Psoas muscle (tissue), 8 donors: Measurements from ENCODE around the gene XXYLT1. TPM values are rescaled to one million over a fixed set of nuclear protein-coding genes. Genes with fewer than 3 reads are reported as not detected.

ENCODE experiments used
- ATAC-seq, 4 donors: fragments of 200-7000 bp; cut with Tn5 transposase; one replicate each; pipeline ENCODE4 v1.9.1; 2020; ENCODE audit warnings: moderate library complexity in 3 of 4, mild to moderate bottlenecking in 2 of 4
- DNase-seq, 2 donors: peaks; one replicate each; pipeline ENCODE4 v3.0.0-alpha.2; 2020
- H3K27ac ChIP-seq: fragments of 200-600 bp; one replicate; pipeline ENCODE4 v1.8.0; 2022
- H3K27me3 ChIP-seq, 3 donors: fragments of 200-600 bp in 1 of 3; one replicate each; pipeline versions ENCODE4 v1.6.1 to v1.8.0; 2013 to 2022; ENCODE audit warnings: low read length in 2 of 3, mild to moderate bottlenecking in 2 of 3, moderate library complexity in 1 of 3; ENCODE audit not compliant: insufficient read depth in 3 of 3
- H3K36me3 ChIP-seq, 2 donors: fragments of 200-600 bp in 1 of 2; one replicate each; pipeline versions ENCODE4 v1.6.1 to v1.8.0; 2013 to 2022; ENCODE audit warnings: low read depth in 1 of 2, mild to moderate bottlenecking in 1 of 2, moderate library complexity in 1 of 2; ENCODE audit not compliant: insufficient read depth in 1 of 2
- H3K4me1 ChIP-seq: fragments of 200-600 bp; one replicate; pipeline ENCODE4 v1.8.0; 2022
- H3K4me3 ChIP-seq: fragments of 200-600 bp; one replicate; pipeline ENCODE4 v1.8.0; 2022; ENCODE audit warnings: mild to moderate bottlenecking
- H3K9me3 ChIP-seq: fragments of 200-600 bp; one replicate; pipeline ENCODE4 v1.8.0; 2022
- WGBS, 3 donors: extraction: QIAGEN DNeasy Blood & Tissue Kit; methylation state at CpG; one replicate each; pipeline versions ENCODE4 v1.1.6 to v1.1.7; 2013; 5-methylcytosine and 5-hydroxymethylcytosine counted together
- intact Hi-C, 2 donors: fragments of 100-400 bp; cut with DNase I; formaldehyde crosslinking; loops; one replicate each; pipeline versions ENCODE4 v1.11.0 to v1.14.2; 2022
- polyA plus RNA-seq, 3 donors: library from polyadenylated mRNA; stranded (reverse); fragments of 200-250 nt; gene quantifications; one replicate each; pipeline ENCODE4 v1.2.3, GENCODE V29; 2013
- total RNA-seq, 4 donors: library from RNA; stranded (reverse); fragmentation: NEBNext Ultra II Directional in 2 of 4; extraction: Animal tissue kit (Norgen Biotek cat#: 25700) in 2 of 4; gene quantifications; one replicate each; pipeline versions ENCODE4 v1.2.1 to v1.2.4, GENCODE V29; 2021 to 2023
- TF ChIP-seq, protein P1 (sequence below): fragments of 200-600 bp; IDR thresholded peaks from one replicate; pipeline ENCODE4 v1.8.0; 2022; ENCODE audit warnings: antibody characterized with exemption
- donor health status: healthy with polysubstance abuse.
- donor health status: DM: no; HTN: no; CAD: no; lungs with moderate emphysema.
- donor health status: Bipolar disorder and iron deficiency.
- donor health status: healthy.
- donor health status: DM: yes; HTN: yes; CAD: no.
- donor health status: DM: no; HTN: no; CAD: no.
- donor health status: DM: no; HTN: no; CAD: no.
- donor health status: DM: yes; HTN: yes; CAD: no.

The XXYLT1 gene
- total and polyA plus RNA-seq, 7 donors = 0.86 to 3.5 (median 1.8) TPM

- no peak overlapping the region for H3K27ac ChIP-seq
- intact Hi-C loops = loop anchor here (10.0 kb wide), 1 partner anchor 139 kb away; no protein-coding TSS in a partner anchor
- no peaks in the 10 kb centered on the region for H3K9me3 ChIP-seq
- no peaks in the 10 kb centered on the region for H3K4me1 ChIP-seq
- WGBS, 3 donors = 88 to 91% (median 89%) methylated on average over 24 of the region's 24 CpGs
- no peak for DNase-seq
- H3K4me3 ChIP-seq = no peak overlapping the region
- H3K27me3 ChIP-seq = no peaks in the 10 kb centered on the region
- ATAC-seq = no peak
- TF ChIP-seq, protein P1, sequence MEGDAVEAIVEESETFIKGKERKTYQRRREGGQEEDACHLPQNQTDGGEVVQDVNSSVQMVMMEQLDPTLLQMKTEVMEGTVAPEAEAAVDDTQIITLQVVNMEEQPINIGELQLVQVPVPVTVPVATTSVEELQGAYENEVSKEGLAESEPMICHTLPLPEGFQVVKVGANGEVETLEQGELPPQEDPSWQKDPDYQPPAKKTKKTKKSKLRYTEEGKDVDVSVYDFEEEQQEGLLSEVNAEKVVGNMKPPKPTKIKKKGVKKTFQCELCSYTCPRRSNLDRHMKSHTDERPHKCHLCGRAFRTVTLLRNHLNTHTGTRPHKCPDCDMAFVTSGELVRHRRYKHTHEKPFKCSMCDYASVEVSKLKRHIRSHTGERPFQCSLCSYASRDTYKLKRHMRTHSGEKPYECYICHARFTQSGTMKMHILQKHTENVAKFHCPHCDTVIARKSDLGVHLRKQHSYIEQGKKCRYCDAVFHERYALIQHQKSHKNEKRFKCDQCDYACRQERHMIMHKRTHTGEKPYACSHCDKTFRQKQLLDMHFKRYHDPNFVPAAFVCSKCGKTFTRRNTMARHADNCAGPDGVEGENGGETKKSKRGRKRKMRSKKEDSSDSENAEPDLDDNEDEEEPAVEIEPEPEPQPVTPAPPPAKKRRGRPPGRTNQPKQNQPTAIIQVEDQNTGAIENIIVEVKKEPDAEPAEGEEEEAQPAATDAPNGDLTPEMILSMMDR = no peak
- H3K36me3 ChIP-seq = no peaks in the 10 kb centered on the region
Observed at GRCh38 chr3:195115600-195116406, 155.2 kb downstream of the XXYLT1 start.

DNA sequence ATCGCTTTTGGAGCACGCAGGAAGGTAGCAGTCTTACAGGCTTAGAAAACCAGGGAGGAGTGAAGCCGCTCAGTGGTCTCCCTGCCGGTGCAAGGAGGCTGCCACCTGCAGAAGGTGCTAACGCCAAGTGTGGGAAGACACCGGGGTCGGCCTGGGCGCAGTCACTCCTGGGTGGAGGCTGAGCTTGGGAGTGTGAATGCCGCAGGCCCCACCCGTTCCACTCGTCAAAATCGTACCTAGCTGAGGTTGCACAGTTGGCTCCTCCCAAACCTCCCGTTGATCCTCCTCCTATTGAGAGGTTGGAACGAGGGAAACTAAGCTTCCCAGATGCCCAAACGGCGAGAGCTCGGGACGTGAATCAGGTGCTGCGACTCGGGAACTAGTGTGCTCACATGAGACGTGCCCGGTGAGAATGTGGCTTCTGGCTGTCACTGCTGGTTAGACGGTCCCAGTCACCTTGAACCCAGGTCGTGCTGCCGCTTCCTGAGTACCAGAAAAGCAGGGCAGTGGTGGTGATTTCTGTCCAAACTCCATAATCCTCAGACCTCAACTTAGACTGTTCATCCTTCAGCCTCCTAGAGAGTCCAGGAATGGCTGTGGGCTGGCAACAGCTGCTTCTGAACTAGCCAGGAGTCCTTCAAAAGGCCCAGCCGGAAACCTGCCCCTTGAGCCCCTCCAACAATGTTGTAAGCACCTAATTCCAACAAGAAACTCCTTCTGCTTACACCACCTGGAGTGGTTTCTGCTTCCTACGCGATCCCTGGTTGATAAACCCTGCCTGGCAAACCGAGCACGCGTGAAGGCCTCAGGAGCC is 156.0 kb downstream of the XXYLT1 start:
- Histone ChIP-seq H3K9me3 (no peaks in the 10 kb centered on the region), H3K4me1 (no peaks in the 10 kb centered on the region), H3K27me3 (no peaks in the 10 kb centered on the region), H3K36me3 (no peaks in the 10 kb centered on the region), H3K4me3 (no peak overlapping the region), H3K27ac (no peak overlapping the region)
- DNase-seq (no peak), ATAC-seq (no peak)
- TF ChIP-seq, protein P1 = no peak
- intact Hi-C loops = loop anchor here (10.0 kb wide), 1 partner anchor 140 kb away; no protein-coding TSS in a partner anchor
- WGBS, 3 donors = 92 to 94% (median 93%) methylated on average over 31 of the region's 31 CpGs

DNA sequence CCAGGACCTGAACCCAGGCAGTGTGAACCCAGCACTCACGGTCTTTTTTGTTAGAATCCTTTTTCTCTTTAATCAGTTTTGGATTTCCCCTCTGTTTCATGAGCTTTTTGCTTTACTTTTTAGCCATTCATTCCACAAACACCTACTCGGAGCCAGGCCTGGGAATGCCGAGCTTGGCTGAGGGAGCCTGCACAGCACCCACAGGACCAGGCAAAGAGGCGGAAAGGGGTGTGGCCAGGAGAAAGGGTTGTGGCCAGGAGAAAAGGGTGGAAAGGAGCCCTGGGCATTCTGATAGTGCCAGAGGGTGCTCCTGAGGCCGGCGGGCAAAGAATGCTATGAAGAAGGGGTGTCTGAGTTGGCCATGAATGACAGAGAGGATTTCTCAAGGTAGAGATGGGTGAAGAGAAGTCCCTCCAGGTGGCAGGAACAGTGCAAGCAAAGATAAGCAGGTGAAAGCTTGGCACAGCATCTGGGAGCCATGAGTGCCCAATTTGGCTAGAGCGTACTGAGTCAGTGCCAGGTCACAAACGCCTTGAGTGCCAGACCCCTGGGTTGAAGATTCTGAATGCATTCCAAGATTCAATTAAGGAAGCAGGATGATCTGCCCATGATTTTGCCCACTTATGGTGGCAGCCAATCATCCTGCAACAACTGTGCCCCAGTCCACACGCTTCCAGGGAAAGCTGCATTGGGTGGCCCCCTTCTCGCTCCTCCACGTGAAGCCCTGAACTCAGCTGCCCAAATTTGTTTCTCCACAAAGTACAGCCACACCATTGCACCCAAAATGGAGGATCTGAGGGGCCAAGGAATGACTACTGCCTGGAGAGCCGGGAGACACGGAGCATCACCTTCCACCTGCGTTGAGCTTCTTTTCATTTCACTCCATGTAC is 157.2 kb downstream of the XXYLT1 start:
- H3K4me3 ChIP-seq = no peak overlapping the region
- TF ChIP-seq, protein P1 = no peak
- no peak overlapping the region for H3K27ac ChIP-seq
- 78 to 88% (median 84%) methylated on average over 14 of the region's 14 CpGs for WGBS, 3 donors
- no peaks in the 10 kb centered on the region for H3K27me3 ChIP-seq
- no peaks in the 10 kb centered on the region for H3K4me1 ChIP-seq
- no peaks in the 10 kb centered on the region for H3K9me3 ChIP-seq
- intact Hi-C loops = loop anchor here (10.0 kb wide), 1 partner anchor 141 kb away; no protein-coding TSS in a partner anchor
- no peak for DNase-seq
- no peaks in the 10 kb centered on the region for H3K36me3 ChIP-seq
- no peak for ATAC-seq

DNA sequence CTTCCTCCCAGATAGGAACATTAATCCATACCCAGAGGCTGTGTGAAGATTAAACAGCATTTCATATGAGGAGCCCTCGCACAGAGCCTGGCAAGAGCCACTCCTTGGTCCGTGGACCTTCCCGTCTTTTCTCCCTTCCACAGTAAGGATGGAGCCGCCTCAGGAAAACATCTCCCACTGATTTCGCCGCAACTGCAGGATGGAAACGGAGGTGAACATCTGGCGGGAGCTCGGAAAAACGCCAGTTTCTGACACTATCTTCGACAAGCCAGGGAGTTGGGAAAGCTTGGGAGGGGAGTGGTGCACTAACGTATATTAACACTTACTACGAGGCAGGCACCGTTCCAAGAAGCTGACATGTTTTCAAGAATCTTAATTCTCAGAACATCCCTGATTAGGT is 157.9 kb downstream of the XXYLT1 start:
- no peak overlapping the region for H3K4me3 ChIP-seq
- H3K36me3 ChIP-seq = no peaks in the 10 kb centered on the region
- H3K27me3 ChIP-seq = no peaks in the 10 kb centered on the region
- H3K4me1 ChIP-seq = no peaks in the 10 kb centered on the region
- WGBS, 3 donors = 55 to 69% (median 68%) methylated on average over 14 of the region's 14 CpGs
- ATAC-seq = no peak
- intact Hi-C loops = loop anchor here (10.0 kb wide), 1 partner anchor 142 kb away; no protein-coding TSS in a partner anchor
- H3K27ac ChIP-seq = no peak overlapping the region
- no peaks in the 10 kb centered on the region for H3K9me3 ChIP-seq
- TF ChIP-seq, protein P1 = no peak
- DNase-seq = no peak
